HG03039 (cell line): ENCODE results near the gene TICAM1.
"Not testable (repeated sequence)": the region's sequence is repeated elsewhere in the genome, so short reads cannot be mapped to it uniquely, and the experiment has no call there.

Source experiments
- ATAC-seq: cut with Tn5 transposase; IDR thresholded peaks from one replicate; pipeline ENCODE4 v1.9.1; 2021; ENCODE audit warnings: mild to moderate bottlenecking, moderate library complexity; ENCODE audit not compliant: unreplicated experiment

TICAM1 gene

DNA sequence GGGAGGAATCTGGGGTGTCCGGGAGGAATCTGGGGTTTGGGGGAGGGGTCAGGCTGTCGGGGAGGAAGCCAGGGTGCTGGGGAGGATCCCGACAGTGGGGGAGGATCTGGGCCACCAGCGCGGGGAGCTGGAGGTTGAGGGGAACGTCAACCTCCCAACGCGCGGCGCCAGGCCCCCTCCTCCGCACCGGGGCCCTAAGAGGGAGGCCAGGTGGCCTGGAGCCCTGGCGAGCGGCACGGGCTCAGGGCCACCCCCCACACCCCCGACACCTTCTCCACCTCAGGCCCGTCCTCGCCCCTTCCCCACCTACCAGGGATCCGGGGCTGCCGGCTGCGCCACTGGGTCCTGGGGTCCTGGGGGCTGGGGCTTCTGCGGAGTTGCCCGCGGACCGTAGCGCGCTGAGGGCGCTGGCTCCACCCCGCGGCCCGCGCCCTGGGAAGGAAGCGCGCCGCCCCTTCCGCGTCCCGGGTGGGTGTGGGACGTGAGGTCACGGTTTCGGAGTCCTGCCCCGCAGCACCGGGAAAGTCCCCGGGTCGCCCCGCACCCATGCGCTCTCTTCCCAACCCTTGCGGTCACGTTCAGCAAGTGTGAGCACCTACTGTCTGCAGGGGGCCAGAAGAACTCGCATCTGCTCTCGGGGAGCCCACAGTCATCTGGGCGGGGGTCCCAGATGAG, at the start of gene TICAM1:
Gene TICAM1 (minus strand): TSS at position 409 of the 675 bp plus-strand sequence. CDS start 13,335 bp downstream, outside the sequence.
- ATAC-seq = peak; percentile 78

DNA sequence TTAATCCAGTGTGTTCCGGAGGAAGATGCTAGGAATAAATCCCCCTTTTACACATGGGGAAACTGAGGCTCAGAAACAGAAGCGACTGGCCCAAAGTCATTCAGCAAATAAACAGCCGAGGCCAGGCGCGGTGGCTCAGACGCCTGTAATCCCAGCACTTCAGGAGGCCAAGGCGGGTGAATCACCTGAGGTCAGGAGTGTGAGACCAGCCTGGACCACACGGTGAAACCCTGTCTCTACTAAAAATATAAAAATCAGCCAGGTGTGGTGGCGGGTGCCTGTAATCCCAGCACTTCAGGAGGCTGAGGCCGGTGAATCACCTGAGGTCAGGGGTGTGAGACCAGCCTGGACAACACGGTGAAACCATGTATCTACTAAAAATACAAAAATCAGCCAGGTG, 47.5 kb upstream of the TICAM1 start:
- ATAC-seq = no peak

DNA sequence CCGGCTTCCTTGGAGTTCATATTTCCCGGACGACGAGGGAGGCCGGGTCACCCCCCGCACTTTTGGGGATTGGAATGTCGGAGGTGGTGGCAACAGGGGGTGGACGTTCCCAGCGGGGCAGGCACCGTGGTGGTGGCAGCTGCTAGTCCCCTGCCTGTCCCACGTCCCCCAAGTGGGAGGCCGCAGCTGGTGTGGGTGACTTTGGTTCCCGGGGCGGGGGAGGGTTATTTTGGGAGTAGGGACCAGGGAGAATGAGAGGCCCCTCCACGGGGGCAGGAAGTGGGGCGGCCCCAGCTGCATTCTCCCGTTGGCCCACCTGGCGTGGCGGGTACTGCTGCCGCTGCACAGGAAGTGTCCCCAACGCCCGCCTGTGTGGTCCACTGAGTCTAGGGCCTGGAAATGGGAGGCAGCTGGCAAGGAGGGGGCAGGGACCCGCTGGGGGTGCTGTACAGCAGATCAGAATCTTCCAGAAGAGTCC, 47.0 kb upstream of the TICAM1 start:
- no peak for ATAC-seq

DNA sequence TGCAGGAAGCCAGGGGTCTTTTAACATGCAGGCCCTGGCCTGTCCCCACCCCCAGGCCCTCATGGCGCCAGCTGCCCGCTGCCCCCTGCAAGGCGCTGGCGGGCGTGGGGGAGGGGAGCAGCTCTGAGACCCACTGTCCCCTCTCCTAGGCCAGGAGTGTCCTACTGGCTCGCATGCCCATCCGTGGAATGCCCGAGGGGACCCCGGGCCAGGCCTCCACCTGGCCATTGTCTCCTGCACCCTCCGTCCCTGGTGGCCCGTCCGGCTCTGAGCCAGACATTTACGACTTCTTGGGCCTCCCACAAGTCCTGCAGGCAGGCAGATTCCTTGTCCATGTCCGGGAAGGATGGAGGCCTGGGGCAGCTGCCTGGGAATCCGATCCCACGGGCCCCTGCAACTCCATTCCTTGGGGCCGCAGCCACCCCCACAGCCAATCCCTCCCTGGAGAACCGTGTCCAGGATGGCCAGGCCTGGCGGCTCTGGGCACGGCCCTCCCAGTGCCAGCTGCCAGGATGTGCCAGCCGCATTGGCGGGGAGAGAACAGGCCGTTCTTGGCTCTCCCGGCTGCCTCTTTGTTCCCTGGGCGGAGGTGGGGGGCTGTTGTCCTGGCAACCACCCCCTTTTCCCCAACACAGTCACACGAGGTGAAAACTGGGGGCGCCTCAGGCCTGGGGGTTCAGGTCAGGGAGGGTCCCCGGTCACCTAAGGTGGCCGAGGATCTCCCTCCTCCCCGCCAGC, 46.4 kb upstream of the TICAM1 start:
- no peak for ATAC-seq

DNA sequence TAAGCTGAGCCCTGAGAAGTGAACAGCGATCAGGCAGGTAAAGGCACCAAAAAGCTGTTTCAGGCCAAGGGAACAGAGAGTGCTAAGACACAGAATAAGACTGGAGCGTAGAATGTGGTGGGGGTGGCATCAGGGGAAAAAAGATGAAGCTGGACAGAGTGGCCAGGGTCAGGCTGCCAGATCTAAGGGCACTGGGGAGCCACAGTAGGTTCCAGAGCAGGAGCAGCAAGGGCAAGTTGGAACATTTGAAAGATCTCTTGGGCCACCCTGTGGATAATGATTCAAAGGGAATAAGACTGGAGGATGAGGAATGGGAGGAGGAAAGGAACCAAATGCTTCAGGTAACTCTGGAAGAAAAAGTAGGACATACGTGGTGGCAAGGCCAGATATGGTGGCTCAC, 42.4 kb upstream of the TICAM1 start:
- ATAC-seq = no peak

DNA sequence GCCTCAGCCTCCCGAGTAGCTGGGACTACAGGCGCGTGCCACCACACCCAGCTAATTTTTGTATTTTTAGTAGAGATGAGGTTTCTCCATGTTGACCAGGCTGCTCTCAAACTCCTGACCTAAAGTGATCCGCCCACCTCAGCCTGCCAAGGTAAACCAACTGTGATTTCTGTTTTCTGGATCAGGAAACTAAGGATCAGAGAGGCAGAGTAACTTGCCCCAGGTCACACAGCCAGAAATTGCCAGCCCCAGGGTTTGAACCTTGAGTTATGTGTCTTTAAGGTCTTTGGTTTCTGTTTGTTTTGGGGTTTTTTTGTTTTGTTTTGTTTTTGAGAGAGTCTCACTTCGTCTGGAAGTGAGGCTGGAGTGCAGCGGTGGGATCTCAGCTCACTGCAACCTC, 40.2 kb upstream of the TICAM1 start:
- no peak for ATAC-seq

DNA sequence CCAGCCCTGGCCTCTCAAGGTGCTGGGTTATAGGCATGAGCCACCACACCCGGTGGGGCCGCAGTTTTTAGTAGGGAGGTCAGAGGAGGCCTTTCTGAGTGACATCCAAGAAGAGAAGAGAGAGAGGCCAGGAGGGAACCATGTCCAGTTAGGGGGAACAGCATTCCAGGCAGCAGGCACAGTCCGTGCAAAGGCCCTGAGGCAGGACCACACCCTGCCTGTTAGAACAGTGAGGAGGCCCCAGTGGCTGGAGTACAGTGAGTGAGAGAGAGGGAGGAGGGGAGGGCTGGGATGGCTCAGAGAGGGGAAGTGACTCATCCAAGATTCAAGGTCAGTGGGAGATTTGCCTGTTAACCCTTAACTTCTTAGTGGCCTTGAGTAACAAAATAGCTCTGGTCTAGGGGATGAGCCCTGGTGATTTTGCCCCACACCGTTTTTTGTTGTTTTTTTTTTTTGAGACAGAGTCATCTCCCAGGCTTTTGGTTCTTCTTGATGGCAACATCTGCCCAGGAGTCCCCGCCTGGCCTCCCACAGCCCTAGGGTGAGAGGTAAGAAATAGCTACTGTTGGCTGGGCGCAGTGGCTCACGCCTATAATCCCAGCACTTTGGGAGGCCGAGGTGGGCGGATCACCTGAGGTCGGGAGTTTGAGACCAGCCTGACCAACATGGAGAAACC, 38.7 kb upstream of the TICAM1 start:
- ATAC-seq = no peak

DNA sequence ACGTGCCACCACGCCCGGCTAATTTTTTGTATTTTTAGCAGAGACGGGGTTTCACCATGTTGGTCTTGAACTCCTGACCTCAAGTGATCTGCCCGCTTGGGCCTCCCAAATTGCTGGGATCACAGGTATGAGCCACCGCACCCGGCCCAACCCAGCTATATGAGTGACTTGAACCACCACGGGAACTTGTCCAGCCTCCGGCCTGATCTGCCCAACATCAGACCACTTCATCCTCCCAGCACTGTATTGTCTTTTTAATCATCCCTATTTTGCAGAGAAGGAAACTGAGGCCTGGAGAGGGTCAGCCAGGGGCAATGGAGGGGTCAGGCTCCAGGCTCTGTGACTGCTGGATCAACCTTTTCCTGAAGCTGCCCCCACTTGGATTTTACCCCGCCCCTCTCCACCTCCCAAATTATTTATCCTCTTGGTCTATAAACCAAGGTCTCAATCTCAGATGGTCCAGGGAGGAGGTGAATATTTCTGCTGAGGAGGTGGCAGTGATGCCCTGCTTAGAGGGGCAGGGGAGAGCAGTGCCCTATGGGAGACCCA, 36.8 kb upstream of the TICAM1 start:
- ATAC-seq = no peak

DNA sequence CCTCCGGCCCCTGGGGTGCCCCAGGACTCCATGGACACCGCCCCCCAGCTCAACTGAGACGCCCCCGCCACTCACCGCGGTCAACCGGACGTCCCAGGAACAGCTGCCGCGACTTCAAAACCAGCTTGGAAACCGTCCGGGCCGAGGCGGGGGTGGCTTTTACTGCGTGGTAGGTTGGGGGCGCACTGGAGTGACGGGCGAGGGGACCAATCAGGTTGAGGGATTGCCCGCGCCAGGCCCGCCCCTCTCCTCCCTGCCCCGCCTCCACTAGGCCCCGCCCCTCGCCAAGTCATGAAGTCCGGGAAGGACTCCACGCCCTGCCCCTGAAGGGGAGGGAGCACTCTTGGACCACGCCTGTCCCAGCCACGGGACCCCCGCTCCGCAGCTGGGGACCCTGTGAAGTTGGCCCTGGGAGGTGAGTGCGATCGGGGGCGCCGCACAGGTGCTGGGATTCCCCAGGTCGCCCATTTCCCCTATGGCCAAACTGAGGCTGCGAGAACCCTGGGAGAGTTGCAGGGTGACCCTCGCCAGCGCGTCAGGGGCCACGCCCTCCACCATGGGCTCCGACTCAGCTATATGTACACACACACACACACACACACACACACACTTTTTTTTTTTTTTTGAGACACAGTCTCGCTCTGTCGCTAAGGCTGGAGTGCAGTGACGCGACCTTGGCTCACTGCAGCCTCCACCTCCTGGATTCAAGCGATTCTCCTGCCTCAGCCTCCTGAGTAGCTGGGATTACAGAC, 36.2 kb upstream of the TICAM1 start, which contains the start of gene PLIN3:
Gene PLIN3 (minus strand): TSS at position 134 of the 752 bp plus-strand sequence. CDS start 6,273 bp downstream, outside the sequence.
- peak; percentile 76 for ATAC-seq

DNA sequence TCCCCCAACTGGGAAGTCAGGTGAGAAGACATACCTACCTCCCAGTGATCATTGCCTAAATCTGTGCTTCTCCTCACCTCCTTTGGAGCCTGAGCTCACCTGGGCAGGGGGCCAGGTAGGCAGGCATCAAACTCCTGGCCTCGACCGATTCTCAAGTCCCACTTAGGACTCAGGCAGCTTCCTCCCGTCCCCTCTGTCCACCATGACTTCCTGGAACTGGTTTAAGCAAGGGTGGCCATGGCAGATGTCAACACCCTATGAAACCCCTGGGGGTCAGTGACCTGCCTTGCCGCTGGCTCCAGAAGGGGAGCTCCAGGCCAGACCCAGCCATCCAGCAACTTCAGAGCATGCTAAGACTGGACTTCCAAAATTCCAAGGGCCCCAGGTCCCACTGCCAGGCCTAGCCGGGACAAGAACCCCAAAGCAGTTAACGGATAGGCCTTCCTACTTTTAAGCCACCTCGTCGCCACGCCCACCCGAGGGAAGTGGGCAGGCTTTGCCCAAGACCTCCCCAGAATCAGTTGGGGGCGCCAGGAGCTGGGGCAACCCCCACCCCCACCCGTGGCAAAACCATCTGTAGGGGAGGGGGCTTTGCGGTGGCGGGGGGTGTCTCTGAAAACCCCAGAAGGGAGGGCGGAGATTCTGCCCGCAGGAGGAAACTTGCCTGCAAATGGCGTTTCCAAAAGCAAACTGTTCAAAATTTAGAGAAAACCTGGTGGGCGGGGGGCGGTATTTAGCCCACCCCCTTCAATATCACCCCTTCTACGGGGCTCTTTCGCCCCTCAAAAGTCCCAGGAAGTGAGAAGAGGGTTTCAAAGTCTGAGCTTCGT, 35.3 kb upstream of the TICAM1 start:
- no peak for ATAC-seq

DNA sequence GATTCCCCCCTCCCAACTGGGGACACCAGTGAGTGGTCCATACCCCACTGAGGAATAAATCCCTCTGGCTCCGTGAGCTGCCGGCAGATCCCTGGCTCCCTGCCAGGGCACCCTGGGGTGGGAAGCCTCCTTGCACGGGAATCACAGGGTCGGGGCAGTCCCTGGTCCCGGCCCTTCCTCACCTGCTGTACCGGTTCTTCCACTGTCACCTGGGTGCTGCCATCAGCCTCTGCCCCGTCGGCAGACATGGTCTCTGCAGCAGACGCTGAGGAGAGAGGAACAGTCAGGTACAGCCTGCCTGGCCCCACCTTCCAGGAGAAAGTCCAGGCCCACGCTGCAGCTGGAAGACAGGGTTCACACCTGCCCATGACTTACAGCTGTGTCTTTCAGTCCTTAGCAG, 29.6 kb upstream of the TICAM1 start:
- ATAC-seq = no peak

DNA sequence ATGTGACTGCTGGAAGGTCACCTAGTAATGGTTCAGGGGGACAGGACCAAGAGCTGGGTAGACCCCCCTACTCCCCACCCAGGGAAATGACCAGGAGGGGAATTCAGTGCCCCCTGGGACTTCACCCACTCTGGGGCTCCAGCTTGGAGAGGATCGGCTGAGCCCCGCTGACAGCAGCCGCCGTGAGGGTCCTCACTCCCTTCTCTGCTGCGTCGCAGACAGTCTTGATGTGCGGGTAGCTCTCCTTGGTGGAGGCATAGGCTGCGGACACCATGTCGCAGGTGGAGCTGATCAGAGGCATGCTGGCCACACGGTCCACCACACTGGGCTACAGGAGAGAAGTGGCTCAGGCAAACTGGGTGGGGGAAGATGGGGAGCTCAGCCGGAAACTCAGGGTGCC, 28.2 kb upstream of the TICAM1 start:
- no peak for ATAC-seq

DNA sequence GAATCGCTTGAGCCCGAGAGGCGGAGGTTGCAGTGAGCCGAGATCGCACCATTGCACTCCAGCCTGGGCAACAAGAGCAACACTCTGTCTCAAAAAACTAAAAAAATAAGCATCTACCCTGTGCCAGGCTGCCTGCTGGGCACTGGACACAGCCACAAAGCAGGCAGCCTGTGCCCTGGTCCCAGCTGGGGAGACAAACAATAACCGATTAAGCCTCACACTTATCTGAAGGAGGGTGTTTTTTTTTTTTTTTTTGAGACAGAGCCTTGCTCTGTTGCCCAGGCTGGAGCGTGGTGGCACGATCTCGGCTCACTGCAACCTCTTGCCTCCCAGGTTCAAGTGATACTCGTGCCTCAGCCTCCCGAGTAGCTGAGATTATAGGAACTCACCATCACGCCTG, 25.0 kb upstream of the TICAM1 start:
- ATAC-seq = not testable (repeated sequence)

DNA sequence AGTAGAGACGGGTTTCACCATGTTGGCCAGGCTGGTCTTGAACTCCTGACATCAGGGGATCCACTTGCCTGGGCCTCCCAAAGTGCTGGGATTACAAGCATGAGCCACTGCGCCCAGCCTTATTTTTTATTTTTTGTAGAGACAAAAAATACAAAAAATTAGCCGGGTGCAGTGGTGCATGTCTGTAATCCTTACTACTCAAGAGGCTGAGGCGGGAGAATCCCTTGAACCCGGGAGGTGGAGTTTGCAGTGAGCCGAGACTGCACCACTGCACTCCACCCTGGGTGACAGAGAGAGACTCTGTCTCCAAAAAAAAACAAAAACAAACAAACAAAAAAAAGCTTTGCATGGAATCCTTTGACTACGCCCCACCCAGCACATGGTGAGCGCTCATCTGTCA, 22.0 kb upstream of the TICAM1 start:
- ATAC-seq = not testable (repeated sequence)

DNA sequence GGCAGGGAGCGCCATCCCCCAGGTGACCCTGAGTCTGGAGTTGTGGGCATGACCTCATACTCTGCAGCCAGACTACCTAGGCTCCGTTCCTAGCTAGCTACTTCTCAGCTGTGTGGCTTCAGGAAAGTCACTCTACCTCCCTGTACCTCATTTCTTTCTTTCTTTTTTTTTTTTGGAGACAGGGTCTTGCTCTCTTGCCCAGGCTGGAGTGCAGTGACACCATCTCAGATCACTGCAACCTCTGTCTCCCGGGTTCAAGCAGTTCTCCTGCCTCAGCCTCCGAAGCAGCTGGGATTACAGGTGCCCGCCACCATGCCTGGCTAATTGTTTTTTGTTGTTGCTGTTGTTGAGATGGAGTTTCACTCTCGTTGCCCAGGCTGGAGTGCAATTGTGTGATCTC, 21.0 kb upstream of the TICAM1 start:
- no peak for ATAC-seq

DNA sequence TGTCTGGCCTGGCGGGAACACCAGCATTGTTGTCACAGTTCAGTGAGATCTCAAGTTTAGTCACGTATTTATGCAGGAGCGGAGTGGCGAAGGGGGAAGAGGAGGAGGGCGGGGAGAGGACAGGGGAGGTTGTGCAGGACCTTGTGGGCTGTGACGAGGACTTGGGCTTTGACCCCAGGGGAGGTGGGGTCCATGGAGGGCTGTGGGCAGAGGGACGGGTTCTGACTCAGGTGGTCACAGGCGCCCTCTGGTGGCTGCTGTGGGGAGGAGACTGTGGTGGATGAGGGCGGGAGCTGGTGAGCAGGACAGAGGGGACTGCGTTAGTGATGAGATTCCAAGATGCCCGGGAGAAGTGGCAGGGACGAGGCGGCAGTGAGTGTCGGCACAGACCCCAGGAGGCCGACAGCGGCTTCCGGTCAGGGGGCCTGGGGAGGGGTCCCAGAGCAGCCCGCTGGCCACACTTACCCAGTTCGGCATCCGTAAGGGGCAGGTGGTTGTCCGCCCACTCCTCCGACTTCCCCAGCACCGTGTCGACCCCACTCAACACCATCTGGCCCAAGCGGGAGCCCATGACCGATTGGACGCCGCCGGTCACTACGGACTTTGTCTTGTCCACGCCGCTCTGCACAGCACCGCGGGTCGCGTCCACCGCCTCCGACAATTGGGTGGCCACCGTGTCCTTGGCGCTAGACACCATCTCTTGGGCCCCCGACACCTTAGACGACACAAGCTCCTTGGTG, 20.2 kb upstream of the TICAM1 start:
- no peak for ATAC-seq

DNA sequence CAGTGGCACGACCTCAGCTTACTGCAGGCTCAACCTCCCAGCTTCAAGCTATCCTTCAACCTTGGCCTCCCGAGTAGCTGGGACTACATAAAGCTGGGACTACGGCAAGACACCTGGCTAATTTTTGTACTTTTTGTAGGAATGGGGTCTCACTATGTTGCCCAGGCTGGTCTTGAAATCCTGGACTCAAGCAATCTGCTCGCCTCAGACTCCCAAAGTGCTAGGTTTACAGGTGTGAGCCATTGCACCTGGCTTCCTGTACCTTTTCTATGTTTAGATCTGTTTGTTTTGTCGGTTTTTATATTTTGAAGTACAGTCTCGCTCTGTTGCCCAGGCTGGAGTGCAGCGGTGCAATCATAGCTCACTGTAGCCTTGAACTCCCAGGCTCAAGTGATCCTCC, 17.5 kb upstream of the TICAM1 start:
- no peak for ATAC-seq

DNA sequence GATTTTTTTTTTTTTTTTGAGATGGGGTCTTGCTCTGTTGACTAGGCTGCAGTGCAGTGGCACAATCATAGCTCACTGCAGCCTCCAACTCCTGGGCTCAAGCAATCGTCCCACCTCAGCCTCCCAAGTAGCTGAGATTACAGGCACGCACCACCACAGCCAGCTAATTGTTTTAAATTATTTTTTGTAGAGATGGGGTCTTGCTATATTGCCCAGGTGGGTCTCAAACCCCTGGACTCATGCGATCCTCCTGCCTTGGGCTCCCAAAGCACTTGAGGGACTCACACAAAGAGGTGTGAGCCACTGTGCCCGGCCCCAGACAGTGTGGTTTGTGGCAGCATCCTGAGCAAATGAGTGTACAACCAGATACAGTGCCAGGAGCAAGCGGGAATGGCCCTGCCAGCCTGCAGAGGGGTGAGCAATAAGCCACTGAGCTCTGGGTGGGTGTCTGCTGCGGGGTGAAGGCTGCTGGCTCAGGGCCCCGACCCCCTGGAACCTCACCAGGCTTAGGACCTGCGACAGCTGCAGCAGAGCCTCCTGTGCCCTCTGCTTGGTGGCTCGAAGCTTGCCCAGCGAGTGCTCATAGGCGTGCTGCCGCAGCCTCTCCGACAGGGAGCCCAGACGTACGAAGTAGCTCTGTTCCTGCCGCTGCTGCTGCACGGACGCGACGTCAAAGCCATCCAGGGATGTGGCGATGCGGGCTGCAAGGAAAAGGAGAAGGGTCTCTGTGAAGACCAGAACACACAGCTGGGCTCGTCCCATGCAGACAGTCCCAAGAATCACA, 15.9 kb upstream of the TICAM1 start:
- ATAC-seq = no peak
